Measurements from ENCODE around the gene FAM9C.

The FAM9C gene

GRCh38 chrX:12986886-12987285, 57.5 kb downstream of the FAM9C start:
- Histone ChIP-seq H3K36me3 (ENCODE audit: insufficient read depth, low read length) (no peaks in the 10 kb centered on the region), H3K9ac (ENCODE audit: low read depth, low read length) (no peak overlapping the region), H3K9me3 (replicated peaks; ENCODE audit: low read length) (no peaks in the 10 kb centered on the region), H3K27me3 (ENCODE audit: control insufficient read depth, insufficient read depth, low read length) (no peaks in the 10 kb centered on the region), H3K4me2 (ENCODE audit: low read length) (no peak overlapping the region), H3K4me3 (ENCODE audit: low read length) (no peak overlapping the region), H3K4me1 (ENCODE audit: control insufficient read depth, insufficient read depth, low read length) (peaks cover 9% of the 10 kb centered on the region)

GRCh38 chrX:12986164-12986779, 58.1 kb downstream of the FAM9C start:
- Histone ChIP-seq H3K4me1 (ENCODE audit: control insufficient read depth, insufficient read depth, low read length) (peaks cover 9% of the 10 kb centered on the region), H3K4me2 (ENCODE audit: low read length) (no peak overlapping the region), H3K27me3 (ENCODE audit: control insufficient read depth, insufficient read depth, low read length) (no peaks in the 10 kb centered on the region), H3K36me3 (ENCODE audit: insufficient read depth, low read length) (no peaks in the 10 kb centered on the region), H3K9ac (ENCODE audit: low read depth, low read length) (no peak overlapping the region), H3K9me3 (replicated peaks; ENCODE audit: low read length) (no peaks in the 10 kb centered on the region), H3K4me3 (ENCODE audit: low read length) (no peak overlapping the region)
